ENCODE data around the gene VCAM1.

- TF ChIP-seq EZH2phosphoT487 (IDR thresholded peaks at IDR 0.05; ENCODE audit: borderline replicate concordance, low read depth, low read length) (no peak), CTCF (conservative IDR thresholded peaks at IDR 0.05; ENCODE audit: low read length) (no peak)
These were observed 28.2 kb downstream of the VCAM1 start for GRCh38 chr1:100747771-100748170.

Data from OCI-LY7 (cell line).